ENCODE measurements around the gene AMOTL2. TPM values are rescaled to one million over a fixed set of nuclear protein-coding genes. Genes with fewer than 3 reads are reported as not detected.

AMOTL2 gene
- total and polyA plus RNA-seq, 9 of the 15 experiments (the other 6 are each of a cell fraction or from before 2014, with no cell fraction given), result 0.12 to 0.31 TPM; not detected in 7

- Histone ChIP-seq H4K20me1 (replicated peaks; ENCODE audit: control insufficient read depth, insufficient read depth, low read length) (no peaks in the 10 kb centered on the region), H3K4me1 (replicated peaks in 1 of 2; ENCODE audit: control insufficient read depth in 2 of 2, insufficient read depth in 2 of 2, low read length in 2 of 2) (no peaks in the 10 kb centered on the region), H3K27me3 (ENCODE audit: control insufficient read depth in 2 of 2, insufficient read depth in 2 of 2, low read length in 2 of 2) (peaks cover 3 to 23% of the 10 kb centered on the region in 2 experiments; a peak in 3 of 5 replicates), H2AFZ (ENCODE audit: low read depth, low read length) (no peak overlapping the region), H3K79me2 (ENCODE audit: control insufficient read depth, insufficient read depth, low read length) (no peaks in the 10 kb centered on the region), H3K9ac (ENCODE audit: insufficient read depth in 1 of 2, low read depth in 2 of 2, low read length in 2 of 2) (no peak overlapping the region), H3K36me3 (ENCODE audit: control insufficient read depth, insufficient read depth, low read length) (no peaks in the 10 kb centered on the region), H3K4me3 (no peak overlapping the region), H3K4me2 (ENCODE audit: insufficient read depth, low read length) (no peak overlapping the region), H3K27ac (ENCODE audit: extremely low read depth, low read depth, low read length) (no peak overlapping the region), H3K9me1 (ENCODE audit: control insufficient read depth, insufficient read depth, low read length) (no peaks in the 10 kb centered on the region), H3K9me3 (replicated peaks; ENCODE audit: control insufficient read depth, insufficient read depth, low read depth, low read length) (no peaks in the 10 kb centered on the region)
- 0% methylated on average over 1 of the region's 1 CpG for WGBS (ENCODE audit: insufficient coverage, low coverage, missing lambda C conversion rate)
- TF ChIP-seq ZNF740 (CRISPR knock-in tag; IDR thresholded peaks at IDR 0.05) (no peak), ZNF740 (tag; IDR thresholded peaks at IDR 0.05) (no peak), ARID1B (IDR thresholded peaks at IDR 0.05) (no peak), HOMEZ (CRISPR knock-in tag; IDR thresholded peaks at IDR 0.05) (no peak), HNRNPK (IDR thresholded peaks at IDR 0.05; ENCODE audit: low read depth, low read length, poor library complexity, severe bottlenecking) (no peak), ZFP36 (IDR thresholded peaks at IDR 0.05; ENCODE audit: low read depth, low read length, partially characterized antibody) (no peak), ARNT (IDR thresholded peaks at IDR 0.05) (no peak), SRSF3 (IDR thresholded peaks at IDR 0.05; ENCODE audit: insufficient read depth, low read length) (no peak), FOXK1 (CRISPR knock-in tag; IDR thresholded peaks at IDR 0.05; ENCODE audit: borderline replicate concordance) (no peak), ILF3 (IDR thresholded peaks at IDR 0.05; ENCODE audit: borderline replicate concordance) (no peak), RBFOX2 (IDR thresholded peaks at IDR 0.05; ENCODE audit: low read depth, low read length) (no peak), ZNF12 (CRISPR knock-in tag; IDR thresholded peaks at IDR 0.05) (no peak), DMBX1 (CRISPR knock-in tag; IDR thresholded peaks at IDR 0.05; ENCODE audit: borderline replicate concordance) (no peak), PTRF (tag; IDR thresholded peaks at IDR 0.05) (no peak), SREBF2 (CRISPR knock-in tag; IDR thresholded peaks at IDR 0.05) (no peak), BCOR (IDR thresholded peaks at IDR 0.05) (no peak), RBM22 (IDR thresholded peaks at IDR 0.05; ENCODE audit: low read depth, low read length, poor library complexity, severe bottlenecking) (no peak), RFX5 (IDR thresholded peaks at IDR 0.05; ENCODE audit: low read depth, low read length) (no peak), FOXM1 (IDR thresholded peaks at IDR 0.05; ENCODE audit: low read depth) (no peak), FOXM1 (CRISPR knock-in tag; IDR thresholded peaks at IDR 0.05; ENCODE audit: low read depth) (no peak)
- TF ChIP-seq, protein P1, sequence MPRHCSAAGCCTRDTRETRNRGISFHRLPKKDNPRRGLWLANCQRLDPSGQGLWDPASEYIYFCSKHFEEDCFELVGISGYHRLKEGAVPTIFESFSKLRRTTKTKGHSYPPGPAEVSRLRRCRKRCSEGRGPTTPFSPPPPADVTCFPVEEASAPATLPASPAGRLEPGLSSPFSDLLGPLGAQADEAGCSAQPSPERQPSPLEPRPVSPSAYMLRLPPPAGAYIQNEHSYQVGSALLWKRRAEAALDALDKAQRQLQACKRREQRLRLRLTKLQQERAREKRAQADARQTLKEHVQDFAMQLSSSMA (CRISPR knock-in tag; IDR thresholded peaks at IDR 0.05), result no peak
- BruUV-seq (replicated peaks), result no TSS peak
- DNase-seq (ENCODE audit: extremely low read depth in 1 of 4, low spot score in 3 of 4), result no peak
- POLR2A ChIA-PET, result no interaction called here
- in situ Hi-C loops (cut with MboI) (no loop called here), intact Hi-C loops (cut with micrococcal nuclease) (no loop called here)
- FAIRE-seq, result no peak
- CTCF ChIA-PET (ENCODE audit: low intra/inter-chr PET ratio), result no interaction called here
- ATAC-seq, result no peak
These were observed 52.0 kb downstream of the AMOTL2 start for GRCh38 chr3:134322286-134322685.

Measured in K562 (cell line).